Fibroblast of the aortic adventitia (primary cell): Measurements from ENCODE around the gene HEXA. TPM values are rescaled to one million over a fixed set of nuclear protein-coding genes. Genes with fewer than 3 reads are reported as not detected.
A peak's percentile ranks its signal among the peaks of the same experiment; 100 is the strongest.
"Not testable (repeated sequence)": the region's sequence is repeated elsewhere in the genome, so short reads cannot be mapped to it uniquely, and the experiment has no call there.

Experiments used
- DNase-seq: peaks from one replicate; pipeline ENCODE4 v3.0.0-alpha.2; 2010; ENCODE audit warnings: low read depth
- H3K4me3 ChIP-seq: 2 replicates; pipeline ENCODE4 v1.5.1; 2011; ENCODE audit warnings: low read depth, mild to moderate bottlenecking, control low read depth, low read length, moderate library complexity
- CTCF ChIP-seq: IDR thresholded peaks from 2 replicates; pipeline ENCODE4 v1.5.1; 2011; ENCODE audit warnings: mild to moderate bottlenecking, low read length, control low read depth, inconsistent platforms; ENCODE audit not compliant: insufficient read depth
- total RNA-seq: library from RNA; depleted of rRNA; stranded (reverse); fragments of >200 nt; gene quantifications from 2 replicates; pipeline ENCODE4 v1.2.3, GENCODE V29; 2012; ENCODE audit warnings: low replicate concordance

HEXA gene
- 89.0 and 210 TPM in 2 replicates for total RNA-seq

DNA sequence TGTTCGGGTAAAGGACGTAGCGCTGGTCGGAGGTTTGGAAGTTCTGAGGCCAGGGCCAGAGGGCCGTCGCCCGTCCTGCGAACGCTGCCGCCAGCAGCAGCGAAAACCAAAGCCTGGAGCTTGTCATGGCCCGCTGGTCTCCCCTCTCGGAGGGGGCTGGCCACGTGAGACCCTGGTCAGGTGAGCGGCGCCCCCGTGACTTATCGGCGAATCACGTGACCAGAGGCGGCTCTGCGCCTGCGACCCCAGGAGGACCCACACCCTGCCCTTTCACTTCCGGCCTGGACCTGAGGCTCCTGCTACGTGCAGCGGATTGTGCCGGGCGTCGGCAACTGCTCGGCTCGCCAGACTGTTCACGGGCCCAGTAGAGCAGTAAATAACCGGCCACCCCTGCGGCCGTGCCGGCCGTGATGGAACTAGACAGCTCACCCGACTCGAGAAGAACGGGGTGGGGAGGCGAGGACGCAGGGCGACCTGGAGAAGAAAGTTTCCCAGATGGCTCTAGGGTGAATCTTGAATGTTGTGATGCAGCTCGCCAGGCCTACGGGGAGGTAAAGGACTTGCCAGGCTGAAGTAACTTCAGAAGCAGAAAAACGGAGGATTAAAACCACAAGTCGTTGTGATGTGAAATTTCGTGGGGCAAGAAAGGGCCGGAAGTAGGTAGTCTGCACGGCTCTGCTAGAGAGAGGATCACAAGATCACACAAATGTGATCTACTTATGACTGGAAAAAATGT, at the start of gene HEXA:
HEXA (minus strand) TSS at position 169 of the 736 bp plus-strand sequence; CDS start at position 127, 42 bp downstream.
- H3K4me3 ChIP-seq: peak within 1 kb of the TSS; percentile 96
- DNase-seq: peak; percentile 91
- no peak for TF ChIP-seq CTCF

GRCh38 chr15:72423256-72423655, 47.4 kb upstream of the HEXA start:
- TF ChIP-seq CTCF: no peak
- DNase-seq: no peak

GRCh38 chr15:72421484-72421883, 45.7 kb upstream of the HEXA start:
- H3K4me3 ChIP-seq: no peak overlapping the region
- TF ChIP-seq CTCF: no peak
- DNase-seq: no peak

More at GRCh38 chr15:72423256-72423655, 47.4 kb upstream of the HEXA start:
- no peak overlapping the region for H3K4me3 ChIP-seq

DNA sequence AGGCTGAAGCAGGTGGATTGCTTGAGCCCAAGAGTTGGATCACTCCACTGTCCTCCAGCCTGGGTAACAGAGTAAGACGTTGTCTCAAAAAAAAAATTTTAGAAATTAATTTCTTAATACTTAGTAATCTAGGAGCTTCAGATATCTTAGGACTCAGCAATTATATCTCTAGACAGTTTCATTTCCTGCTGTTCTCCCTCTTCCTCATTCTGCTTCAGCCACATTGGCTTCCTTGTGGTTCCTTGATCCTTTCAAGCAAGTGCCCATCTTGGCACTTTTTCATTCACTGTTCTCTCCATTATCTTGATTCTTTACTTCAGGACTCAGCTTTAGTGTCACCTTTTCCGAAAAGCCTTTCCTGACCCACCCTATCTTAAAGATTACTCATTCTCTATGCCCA, 44.8 kb upstream of the HEXA start:
- H3K4me3 ChIP-seq: no peak overlapping the region
- no peak for TF ChIP-seq CTCF
- no peak for DNase-seq

DNA sequence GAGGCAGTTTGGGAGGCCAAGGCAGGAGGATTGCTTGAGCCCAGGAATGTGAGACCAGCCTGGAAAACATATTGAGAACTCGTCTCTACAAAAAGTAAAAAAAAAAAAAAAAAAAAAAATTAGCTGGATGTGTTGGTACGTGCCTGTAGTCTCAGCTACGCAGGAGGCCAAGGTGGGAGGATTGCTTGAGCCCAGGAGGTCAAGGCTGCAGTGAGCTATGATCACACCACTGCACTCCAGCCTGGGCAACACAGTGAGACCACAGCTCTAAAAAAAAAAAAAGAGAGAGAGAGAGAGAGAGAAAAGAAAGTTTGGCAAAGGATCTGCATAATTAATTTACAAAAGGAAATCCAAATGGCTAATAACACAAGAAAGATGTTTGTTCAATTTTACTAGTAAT, 44.0 kb upstream of the HEXA start:
- not testable (repeated sequence) for H3K4me3 ChIP-seq, DNase-seq

GRCh38 chr15:72415304-72415703, 39.5 kb upstream of the HEXA start:
- DNase-seq: no peak
- TF ChIP-seq CTCF: no peak
- no peak overlapping the region for H3K4me3 ChIP-seq

DNA sequence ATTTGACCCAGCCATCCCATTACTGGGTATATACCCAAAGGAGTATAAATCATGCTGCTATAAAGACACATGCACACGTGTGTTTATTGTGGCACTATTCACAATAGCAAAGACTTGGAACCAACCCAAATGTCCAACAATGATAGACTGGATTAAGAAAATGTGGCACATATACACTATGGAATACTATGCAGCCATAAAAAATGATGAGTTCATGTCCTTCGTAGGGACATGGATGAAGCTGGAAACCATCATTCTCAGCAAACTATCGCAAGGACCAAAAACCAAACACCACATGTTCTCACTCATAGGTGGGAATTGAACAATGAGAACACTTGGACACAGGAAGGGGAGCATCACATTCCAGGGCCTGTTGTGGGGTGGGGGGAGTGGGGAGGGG, 37.5 kb upstream of the HEXA start:
- H3K4me3 ChIP-seq, DNase-seq: not testable (repeated sequence)

DNA sequence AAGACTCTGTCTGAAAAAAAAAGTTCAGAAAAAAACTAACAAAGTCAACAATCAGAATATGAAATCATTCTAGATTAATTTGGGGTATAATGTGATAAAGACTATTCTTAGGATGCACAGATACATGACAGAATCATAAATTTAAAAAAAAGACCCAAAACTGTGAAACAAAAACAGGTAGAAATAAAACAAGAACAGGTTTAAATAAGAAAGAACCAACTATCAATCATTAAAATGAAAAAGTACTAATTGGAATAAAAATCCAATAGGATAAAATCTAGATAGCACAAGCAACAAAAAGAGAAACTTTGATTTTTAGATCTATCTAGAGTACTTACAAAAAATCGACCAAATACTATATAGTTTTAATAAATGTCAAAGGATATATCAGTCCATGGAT, 35.7 kb upstream of the HEXA start:
- TF ChIP-seq CTCF: no peak
- no peak for DNase-seq
- no peak overlapping the region for H3K4me3 ChIP-seq
